HepG2 (cell line): ENCODE measurements around the gene COX4I2. TPM values are rescaled to one million over a fixed set of nuclear protein-coding genes. Genes with fewer than 3 reads are reported as not detected.

ENCODE experiments used
- ATAD3A ChIP-seq: sonication (generic); formaldehyde crosslinking; IDR thresholded peaks from 2 replicates; pipeline ENCODE4 v1.4.0; 2020; ENCODE audit warnings: missing genetic modification reagents
- BCLAF1 ChIP-seq: fragments of 450-650 bp; IDR thresholded peaks from 2 replicates; pipeline ENCODE4 v1.6.1; 2017; ENCODE audit warnings: mild to moderate bottlenecking
- DMAP1 ChIP-seq: IDR thresholded peaks from 2 replicates; pipeline ENCODE4 v1.6.1; 2016
- GATAD1 ChIP-seq: IDR thresholded peaks from 2 replicates; pipeline ENCODE4 v1.6.1; 2016; ENCODE audit warnings: missing genetic modification reagents, missing compliant biosample characterization
- IKZF5 ChIP-seq: IDR thresholded peaks from 2 replicates; pipeline ENCODE4 v1.6.1; 2018; ENCODE audit warnings: missing genetic modification reagents, mild to moderate bottlenecking, missing compliant biosample characterization
- MED1 ChIP-seq: sonication (generic); formaldehyde crosslinking; IDR thresholded peaks from 2 replicates; pipeline ENCODE4 v1.4.0; 2020; ENCODE audit warnings: missing genetic modification reagents
- ZBTB46 ChIP-seq: sonication (generic); formaldehyde crosslinking; IDR thresholded peaks from 2 replicates; pipeline ENCODE4 v1.4.0; 2020; ENCODE audit warnings: mild to moderate bottlenecking, missing genetic modification reagents, borderline replicate concordance
- ZNF12 ChIP-seq: sonication (generic); formaldehyde crosslinking; IDR thresholded peaks from 2 replicates; pipeline ENCODE4 v1.5.0; 2020; ENCODE audit warnings: missing genetic modification reagents
- ZNF281 ChIP-seq: sonication (generic); formaldehyde crosslinking; IDR thresholded peaks from 2 replicates; pipeline ENCODE4 v1.4.0; 2020; ENCODE audit warnings: missing genetic modification reagents, borderline replicate concordance
- ZNF713 ChIP-seq: sonication (generic); formaldehyde crosslinking; IDR thresholded peaks from 2 replicates; pipeline ENCODE4 v1.4.0; 2020; ENCODE audit warnings: mild to moderate bottlenecking, missing genetic modification reagents
- ZNF772 ChIP-seq: sonication (generic); formaldehyde crosslinking; IDR thresholded peaks from 2 replicates; pipeline ENCODE4 v1.5.0; 2020; ENCODE audit warnings: mild to moderate bottlenecking, missing genetic modification reagents
- ZSCAN25 ChIP-seq: sonication (generic); formaldehyde crosslinking; IDR thresholded peaks from 2 replicates; pipeline ENCODE4 v1.8.0; 2022; ENCODE audit warnings: mild to moderate bottlenecking, missing genetic modification reagents
- ZSCAN5A ChIP-seq: sonication (generic); formaldehyde crosslinking; IDR thresholded peaks from 2 replicates; pipeline ENCODE4 v1.8.0; 2022; ENCODE audit warnings: mild to moderate bottlenecking, missing genetic modification reagents, borderline replicate concordance
- polyA plus RNA-seq, 8 experiments: library from polyadenylated mRNA; depleted of rRNA in 3 of 8; stranded (reverse) in 7 of 8; unstranded in 1 of 8; fragments of >200 nt; fragmentation: Illumina TruSeq in 4 of 8; extraction: Trizol in 4 of 8; gene quantifications; 2 replicates each; pipeline versions ENCODE4 v1.2.1 to v1.2.3, GENCODE V29; 2011 to 2016; ENCODE audit warnings: low read depth in 4 of 8, missing spikeins in 1 of 8, mixed read lengths in 1 of 8; ENCODE audit not compliant: insufficient read depth in 1 of 8
- total RNA-seq, 5 experiments: library from RNA; depleted of rRNA; stranded (reverse); fragments of >200 nt; fragmentation: Illumina TruSeq; extraction: Trizol; gene quantifications; 2 replicates each; pipeline ENCODE4 v1.2.3, GENCODE V29; 2016; ENCODE audit warnings: low read depth in 1 of 5
- TF ChIP-seq, protein P1 (sequence below): sonication (generic); formaldehyde crosslinking; conservative IDR thresholded peaks from 2 replicates; pipeline ENCODE4 v1.4.0; 2020; ENCODE audit warnings: missing genetic modification reagents
- TF ChIP-seq, protein P2 (sequence below): sonication (generic); formaldehyde crosslinking; conservative IDR thresholded peaks from 2 replicates; pipeline ENCODE4 v1.4.0; 2020; ENCODE audit warnings: missing genetic modification reagents

Gene COX4I2
- total and polyA plus RNA-seq, 2 of the 13 experiments (the other 11 are each of a cell fraction or from before 2014, with no cell fraction given), result 1.1 TPM; not detected in 1

- TF ChIP-seq ZSCAN5A (peak; percentile 31; the same call in 1 of the 2 replicates), ZNF713 (no peak), MED1 (CRISPR knock-in tag) (peak; percentile 67), ZBTB46 (no peak), ZSCAN25 (CRISPR knock-in tag) (peak; percentile 38; the same call in 1 of the 2 replicates), ZNF281 (peak; percentile 59; the same call in 1 of the 2 replicates), DMAP1 (CRISPR knock-in tag) (peak; percentile 58; the same call in 1 of the 2 replicates), ATAD3A (no peak), BCLAF1 (no peak), GATAD1 (CRISPR knock-in tag) (no peak), ZNF772 (peak; percentile 62; the same call in 1 of the 2 replicates), ZNF12 (CRISPR knock-in tag) (peak; percentile 34; the same call in 1 of the 2 replicates), IKZF5 (CRISPR knock-in tag) (0 out of 2 replicates have a peak, but pooled peaks have one; percentile 14)
- TF ChIP-seq, protein P1, sequence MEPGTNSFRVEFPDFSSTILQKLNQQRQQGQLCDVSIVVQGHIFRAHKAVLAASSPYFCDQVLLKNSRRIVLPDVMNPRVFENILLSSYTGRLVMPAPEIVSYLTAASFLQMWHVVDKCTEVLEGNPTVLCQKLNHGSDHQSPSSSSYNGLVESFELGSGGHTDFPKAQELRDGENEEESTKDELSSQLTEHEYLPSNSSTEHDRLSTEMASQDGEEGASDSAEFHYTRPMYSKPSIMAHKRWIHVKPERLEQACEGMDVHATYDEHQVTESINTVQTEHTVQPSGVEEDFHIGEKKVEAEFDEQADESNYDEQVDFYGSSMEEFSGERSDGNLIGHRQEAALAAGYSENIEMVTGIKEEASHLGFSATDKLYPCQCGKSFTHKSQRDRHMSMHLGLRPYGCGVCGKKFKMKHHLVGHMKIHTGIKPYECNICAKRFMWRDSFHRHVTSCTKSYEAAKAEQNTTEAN (CRISPR knock-in tag), result no peak
- TF ChIP-seq, protein P2, sequence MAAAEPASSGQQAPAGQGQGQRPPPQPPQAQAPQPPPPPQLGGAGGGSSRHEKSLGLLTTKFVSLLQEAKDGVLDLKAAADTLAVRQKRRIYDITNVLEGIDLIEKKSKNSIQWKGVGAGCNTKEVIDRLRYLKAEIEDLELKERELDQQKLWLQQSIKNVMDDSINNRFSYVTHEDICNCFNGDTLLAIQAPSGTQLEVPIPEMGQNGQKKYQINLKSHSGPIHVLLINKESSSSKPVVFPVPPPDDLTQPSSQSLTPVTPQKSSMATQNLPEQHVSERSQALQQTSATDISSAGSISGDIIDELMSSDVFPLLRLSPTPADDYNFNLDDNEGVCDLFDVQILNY (CRISPR knock-in tag), result no peak
Observed at GRCh38 chr20:31678389-31679356, 41.0 kb downstream of the COX4I2 start (continued).
